GM12873 (cell line): ENCODE measurements around the gene TGFA.

Experiments
- CTCF ChIP-seq: IDR thresholded peaks from 2 replicates; pipeline ENCODE4 v1.5.1; 2012; ENCODE audit warnings: low read depth, mild to moderate bottlenecking, moderate library complexity, low read length, control low read depth; ENCODE audit not compliant: insufficient read depth; ENCODE audit errors: missing control alignments

Gene TGFA

GRCh38 chr2:70574618-70575017 lies 21.0 kb upstream of the TGFA start:
- TF ChIP-seq CTCF, result no peak

GRCh38 chr2:70574109-70574508 lies 20.5 kb upstream of the TGFA start:
- no peak for TF ChIP-seq CTCF

GRCh38 chr2:70570041-70570661 lies 16.5 kb upstream of the TGFA start:
- TF ChIP-seq CTCF, result no peak

GRCh38 chr2:70569559-70569958 lies 15.9 kb upstream of the TGFA start:
- no peak for TF ChIP-seq CTCF

- no peak for TF ChIP-seq CTCF
These were observed 13.3 kb upstream of the TGFA start for GRCh38 chr2:70566906-70567305.

GRCh38 chr2:70566464-70566863 lies 12.8 kb upstream of the TGFA start:
- no peak for TF ChIP-seq CTCF

- TF ChIP-seq CTCF, result no peak
These were observed 11.6 kb upstream of the TGFA start for GRCh38 chr2:70565039-70565731.
